AG04449 (cell line): ENCODE data around the gene ZNF385C.
A peak's percentile ranks its signal among the peaks of the same experiment; 100 is the strongest.

Experiments
- CTCF ChIA-PET: fragments of 350-600 bp; formaldehyde crosslinking; extraction: SDS; loops from one replicate; lab custom pipeline; 2021; ENCODE audit warnings: antibody characterized with exemption; lab: Yijun Ruan, JAX
- POLR2A ChIA-PET: fragments of 400-600, 350-600 bp; formaldehyde crosslinking; extraction: SDS; loops from one replicate; lab custom pipeline; 2020; ENCODE audit warnings: antibody characterized with exemption, inconsistent platforms; lab: Yijun Ruan, JAX
- DNase-seq: peaks from one replicate; pipeline ENCODE4 v3.0.0-alpha.2; 2010; ENCODE audit warnings: low read depth, low spot score
- H3K4me3 ChIP-seq: 2 replicates; pipeline ENCODE4 v1.5.1; 2011; ENCODE audit warnings: low read depth, mild to moderate bottlenecking, control low read depth, low read length
- CTCF ChIP-seq: IDR thresholded peaks from one replicate; pipeline ENCODE4 v1.5.1; 2011; ENCODE audit warnings: mild to moderate bottlenecking, moderate library complexity, low read length, control low read depth, inconsistent platforms; ENCODE audit not compliant: insufficient read depth; ENCODE audit errors: missing control alignments

Gene ZNF385C

GRCh38 chr17:42049834-42050392 lies 48.4 kb downstream of the ZNF385C start:
- POLR2A ChIA-PET = interaction anchor here (0.9 kb wide), 1 partner anchor 24 kb away, joined by 3 read pairs; no protein-coding TSS in a partner anchor
- TF ChIP-seq CTCF = no peak

GRCh38 chr17:42047343-42047742 lies 50.9 kb downstream of the ZNF385C start:
- no peak for TF ChIP-seq CTCF
- ChIA-PET CTCF (interaction anchor here (4.5 kb wide), 1 partner anchor 21 kb away, joined by 23 read pairs; no protein-coding TSS in a partner anchor), POLR2A (no interaction called here)
- DNase-seq = no peak
- H3K4me3 ChIP-seq = no peak overlapping the region

More at GRCh38 chr17:42049834-42050392, 48.4 kb downstream of the ZNF385C start:
- no peak for DNase-seq
- CTCF ChIA-PET = interaction anchor here (0.8 to 1.4 kb wide), 7 partner anchors 9 to 52 kb away, joined by 3 to 6 read pairs (median 3); partner anchors contain the start of gene NKIRAS2
- peak overlapping the region; percentile 55 for H3K4me3 ChIP-seq

GRCh38 chr17:42045719-42046118 lies 52.6 kb downstream of the ZNF385C start:
- ChIA-PET CTCF (interaction anchor here (1.3 to 4.5 kb wide), 7 partner anchors 10 to 83 kb away, joined by 3 to 23 read pairs (median 6); partner anchors contain the start of gene NKIRAS2), POLR2A (no interaction called here)
- no peak for TF ChIP-seq CTCF
- no peak overlapping the region for H3K4me3 ChIP-seq
- DNase-seq = no peak

- POLR2A ChIA-PET = interaction anchor here (1.3 kb wide), 1 partner anchor 25 kb away, joined by 3 read pairs; the partner anchor contains the start of gene DNAJC7
- H3K4me3 ChIP-seq = no peak overlapping the region
- no peak for DNase-seq
- TF ChIP-seq CTCF = no peak
- CTCF ChIA-PET = interaction anchor here (1.5 kb wide), 1 partner anchor 17 kb away, joined by 3 read pairs; no protein-coding TSS in a partner anchor
Observed at GRCh38 chr17:42042598-42043319, 55.5 kb downstream of the ZNF385C start.

GRCh38 chr17:42041619-42042018 lies 56.7 kb downstream of the ZNF385C start:
- ChIA-PET CTCF (interaction anchor here (0.8 to 3.0 kb wide), 6 partner anchors 8 to 26 kb away, joined by 3 to 24 read pairs (median 7); partner anchors contain the start of gene DNAJC7), POLR2A (interaction anchor here (1.2 to 1.3 kb wide), 2 partner anchors 24 kb away, joined by 3 read pairs; partner anchors contain the start of gene DNAJC7)
- no peak overlapping the region for H3K4me3 ChIP-seq
- TF ChIP-seq CTCF = no peak
- DNase-seq = no peak

GRCh38 chr17:42040818-42041217 lies 57.5 kb downstream of the ZNF385C start:
- ChIA-PET CTCF (interaction anchor here (0.7 to 3.0 kb wide), 9 partner anchors 9 to 27 kb away, joined by 3 to 24 read pairs (median 4); partner anchors contain the start of genes DNAJC7 and NKIRAS2), POLR2A (interaction anchor here (0.8 to 1.2 kb wide), 2 partner anchors 21 to 24 kb away, joined by 3 read pairs; partner anchors contain the start of genes DNAJC7 and NKIRAS2)
- no peak overlapping the region for H3K4me3 ChIP-seq
- DNase-seq = no peak
- TF ChIP-seq CTCF = no peak
